RWPE1 (cell line): ENCODE measurements around the gene ACVR1.

ENCODE experiments used
- CTCF ChIA-PET: fragments of 350-600 bp; sonication (Branson Sonifier 250); formaldehyde crosslinking; extraction: SDS; loops from one replicate; lab custom pipeline; 2021; lab: Yijun Ruan, JAX
- POLR2A ChIA-PET: fragments of 400-600 bp; formaldehyde crosslinking; extraction: SDS; loops from one replicate; lab custom pipeline; 2020; ENCODE audit warnings: antibody characterized with exemption; ENCODE audit not compliant: low non-redundant PET; lab: Yijun Ruan, JAX
- DNase-seq: peaks from one replicate; pipeline ENCODE4 v3.0.0; 2012; ENCODE audit warnings: low spot score
- H3K27ac ChIP-seq: fragments of 450-650 bp; 2 replicates; pipeline ENCODE4 v1.5.1; 2017
- CTCF ChIP-seq: fragments of 450-650 bp; conservative IDR thresholded peaks from 2 replicates; pipeline ENCODE4 v1.5.1; 2017; ENCODE audit warnings: low read depth, mild to moderate bottlenecking

ACVR1 gene

DNA sequence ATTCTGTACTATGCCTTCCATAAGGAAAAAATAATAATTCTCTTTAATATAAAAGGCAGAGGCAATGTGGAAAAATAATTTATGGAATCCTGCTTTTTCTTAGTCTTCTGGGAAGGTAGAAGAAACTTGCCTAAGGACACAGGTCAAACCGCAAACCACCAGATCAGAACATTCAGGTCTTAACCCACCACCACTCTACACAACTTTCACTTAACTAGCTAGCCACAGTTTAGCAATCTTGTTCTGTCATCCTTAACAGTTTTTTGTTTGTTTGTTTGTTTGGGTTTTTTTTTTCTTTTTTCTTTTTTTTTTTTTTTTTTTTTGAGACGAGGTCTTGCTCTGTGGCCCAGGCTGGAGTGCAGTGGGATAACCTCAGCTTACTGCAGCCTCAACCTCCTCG, 70.6 kb downstream of the ACVR1 start:
- DNase-seq: no peak
- CTCF ChIA-PET: no interaction called here
- TF ChIP-seq CTCF: no peak
- no peak overlapping the region for H3K27ac ChIP-seq
- POLR2A ChIA-PET: no interaction called here

- no peak for DNase-seq
- no peak overlapping the region for H3K27ac ChIP-seq
- POLR2A ChIA-PET: no interaction called here
- TF ChIP-seq CTCF: no peak
- CTCF ChIA-PET: interaction anchor here (0.6 kb wide), 2 partner anchors 13 to 14 kb away, joined by 3 read pairs; no protein-coding TSS in a partner anchor
Observed at GRCh38 chr2:157804355-157804754, 71.8 kb downstream of the ACVR1 start.

DNA sequence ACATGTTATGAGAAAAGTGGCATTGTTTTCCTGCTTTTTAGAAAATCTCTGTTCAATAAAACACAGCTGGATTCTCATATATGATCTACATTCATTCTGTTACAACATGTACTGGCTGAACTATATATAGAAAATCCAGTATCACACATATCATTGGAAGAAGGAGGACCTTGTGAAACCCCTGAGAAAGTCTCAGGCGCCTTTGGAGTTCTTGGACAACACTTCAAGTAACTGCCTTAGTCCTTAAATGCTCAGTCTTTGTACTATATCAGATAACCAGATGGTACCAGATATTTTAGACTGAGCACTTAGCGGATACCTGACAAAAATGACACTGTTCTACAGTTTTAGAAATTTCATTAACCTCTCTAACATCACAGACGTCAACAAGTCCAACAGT, 72.2 kb downstream of the ACVR1 start:
- POLR2A ChIA-PET: no interaction called here
- CTCF ChIA-PET: interaction anchor here (0.6 kb wide), 3 partner anchors 13 to 50 kb away, joined by 3 read pairs; no protein-coding TSS in a partner anchor
- DNase-seq: no peak
- no peak overlapping the region for H3K27ac ChIP-seq
- TF ChIP-seq CTCF: no peak

GRCh38 chr2:157803476-157803875, 72.7 kb downstream of the ACVR1 start:
- ChIA-PET CTCF (interaction anchor here (0.6 kb wide), 1 partner anchor 49 kb away, joined by 3 read pairs; no protein-coding TSS in a partner anchor), POLR2A (no interaction called here)
- no peak for TF ChIP-seq CTCF
- H3K27ac ChIP-seq: no peak overlapping the region
- no peak for DNase-seq

GRCh38 chr2:157800838-157801495, 75.2 kb downstream of the ACVR1 start:
- no peak for TF ChIP-seq CTCF
- H3K27ac ChIP-seq: no peak overlapping the region
- ChIA-PET POLR2A (no interaction called here), CTCF (no interaction called here)
- DNase-seq: no peak

DNA sequence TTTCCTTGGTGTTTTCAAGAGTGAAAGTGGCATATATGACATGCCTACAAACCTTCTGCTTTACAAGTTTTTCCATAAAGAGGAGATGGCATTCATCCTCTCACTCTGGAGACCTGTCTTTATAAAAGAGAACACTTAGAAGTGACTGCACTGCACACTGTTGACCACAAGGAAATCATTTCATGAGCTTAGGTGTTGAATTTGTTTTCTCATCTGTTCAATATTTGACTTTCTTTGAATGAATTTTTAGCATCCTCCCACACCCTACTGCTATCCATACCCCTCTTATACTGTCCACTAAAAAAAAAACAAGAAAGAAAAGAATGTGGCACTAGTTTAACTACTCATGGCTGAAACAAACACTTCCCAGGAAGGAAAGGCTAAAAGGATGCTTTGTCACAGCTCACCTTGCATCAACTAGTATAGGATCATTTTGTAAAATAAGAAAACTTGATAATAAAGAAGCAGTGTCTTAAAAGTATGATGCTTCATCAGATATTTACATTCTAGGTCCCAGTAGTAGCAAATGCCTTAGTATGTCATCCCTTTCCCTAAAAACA, 83.0 kb downstream of the ACVR1 start:
- CTCF ChIA-PET: interaction anchor here (1.4 kb wide), 1 partner anchor 15 kb away, joined by 5 read pairs; no protein-coding TSS in a partner anchor
- no peak overlapping the region for H3K27ac ChIP-seq
- POLR2A ChIA-PET: no interaction called here

More for the DNA sequence above, 83.0 kb downstream of the ACVR1 start:
- no peak for TF ChIP-seq CTCF
- no peak for DNase-seq
